ENCODE measurements around the gene ORC4.

Gene ORC4

DNA sequence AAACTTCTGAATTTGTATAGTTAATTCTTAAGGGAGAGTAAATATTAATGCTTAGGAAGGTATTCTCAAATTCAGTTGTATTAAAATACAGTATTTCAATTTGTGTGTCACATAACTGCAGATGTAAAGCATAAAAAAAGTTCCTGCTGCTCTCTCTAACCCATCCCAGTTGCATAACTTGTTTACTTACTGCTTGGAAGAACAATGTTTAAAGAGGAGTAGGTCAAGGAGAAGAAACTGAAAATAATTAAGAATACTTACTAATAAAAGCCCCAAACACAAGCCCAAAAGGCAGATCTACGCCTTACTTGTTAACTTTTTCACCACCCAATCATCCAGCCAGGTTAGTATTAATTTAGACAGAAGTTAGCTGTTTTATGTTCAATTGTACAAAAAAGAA lies 81.2 kb downstream of the ORC4 start:
- TF ChIP-seq, protein P1, sequence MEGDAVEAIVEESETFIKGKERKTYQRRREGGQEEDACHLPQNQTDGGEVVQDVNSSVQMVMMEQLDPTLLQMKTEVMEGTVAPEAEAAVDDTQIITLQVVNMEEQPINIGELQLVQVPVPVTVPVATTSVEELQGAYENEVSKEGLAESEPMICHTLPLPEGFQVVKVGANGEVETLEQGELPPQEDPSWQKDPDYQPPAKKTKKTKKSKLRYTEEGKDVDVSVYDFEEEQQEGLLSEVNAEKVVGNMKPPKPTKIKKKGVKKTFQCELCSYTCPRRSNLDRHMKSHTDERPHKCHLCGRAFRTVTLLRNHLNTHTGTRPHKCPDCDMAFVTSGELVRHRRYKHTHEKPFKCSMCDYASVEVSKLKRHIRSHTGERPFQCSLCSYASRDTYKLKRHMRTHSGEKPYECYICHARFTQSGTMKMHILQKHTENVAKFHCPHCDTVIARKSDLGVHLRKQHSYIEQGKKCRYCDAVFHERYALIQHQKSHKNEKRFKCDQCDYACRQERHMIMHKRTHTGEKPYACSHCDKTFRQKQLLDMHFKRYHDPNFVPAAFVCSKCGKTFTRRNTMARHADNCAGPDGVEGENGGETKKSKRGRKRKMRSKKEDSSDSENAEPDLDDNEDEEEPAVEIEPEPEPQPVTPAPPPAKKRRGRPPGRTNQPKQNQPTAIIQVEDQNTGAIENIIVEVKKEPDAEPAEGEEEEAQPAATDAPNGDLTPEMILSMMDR (IDR thresholded peaks at IDR 0.05; ENCODE audit: low read depth, low read length) = no peak
- no peak overlapping the region for H3K4me3 ChIP-seq (replicated peaks in 1 of 2; ENCODE audit: low read depth in 2 of 2, low read length in 2 of 2)
- no peak for DNase-seq (ENCODE audit: low read depth in 2 of 2)

DNA sequence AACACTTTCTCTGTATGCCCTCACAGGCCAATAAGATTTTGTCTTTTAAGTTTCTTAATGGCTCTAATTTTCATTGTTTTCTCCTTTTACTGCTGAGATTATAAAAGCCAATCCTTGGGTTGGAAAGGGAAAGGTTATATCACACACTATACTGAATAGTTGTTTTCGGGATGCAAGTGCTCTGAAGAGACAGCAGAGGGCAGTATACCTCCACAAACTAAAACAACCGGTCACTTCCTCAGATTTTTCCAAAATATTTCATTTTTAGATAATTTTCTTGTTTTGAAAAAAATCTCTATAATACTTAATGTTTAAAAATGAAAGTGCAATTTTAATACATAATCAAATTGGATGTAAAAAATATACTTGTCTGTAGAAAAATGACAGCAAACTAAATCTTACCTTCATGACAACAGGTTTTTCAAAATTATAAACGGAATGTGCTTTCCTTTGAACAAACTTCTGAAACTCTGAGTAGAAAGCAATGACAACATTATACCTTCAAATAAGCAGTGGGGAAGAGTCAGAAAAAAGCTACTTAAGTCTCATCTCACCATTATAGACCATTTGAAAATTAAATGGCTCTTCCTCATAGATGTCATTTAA lies 82.7 kb downstream of the ORC4 start:
- no peak overlapping the region for H3K4me3 ChIP-seq (replicated peaks in 1 of 2; ENCODE audit: low read depth in 2 of 2, low read length in 2 of 2)
- TF ChIP-seq, protein P1 (IDR thresholded peaks at IDR 0.05; ENCODE audit: low read depth, low read length) = peak; percentile 76
- DNase-seq (ENCODE audit: low read depth in 2 of 2) = peak; percentile 55 to 61

DNA sequence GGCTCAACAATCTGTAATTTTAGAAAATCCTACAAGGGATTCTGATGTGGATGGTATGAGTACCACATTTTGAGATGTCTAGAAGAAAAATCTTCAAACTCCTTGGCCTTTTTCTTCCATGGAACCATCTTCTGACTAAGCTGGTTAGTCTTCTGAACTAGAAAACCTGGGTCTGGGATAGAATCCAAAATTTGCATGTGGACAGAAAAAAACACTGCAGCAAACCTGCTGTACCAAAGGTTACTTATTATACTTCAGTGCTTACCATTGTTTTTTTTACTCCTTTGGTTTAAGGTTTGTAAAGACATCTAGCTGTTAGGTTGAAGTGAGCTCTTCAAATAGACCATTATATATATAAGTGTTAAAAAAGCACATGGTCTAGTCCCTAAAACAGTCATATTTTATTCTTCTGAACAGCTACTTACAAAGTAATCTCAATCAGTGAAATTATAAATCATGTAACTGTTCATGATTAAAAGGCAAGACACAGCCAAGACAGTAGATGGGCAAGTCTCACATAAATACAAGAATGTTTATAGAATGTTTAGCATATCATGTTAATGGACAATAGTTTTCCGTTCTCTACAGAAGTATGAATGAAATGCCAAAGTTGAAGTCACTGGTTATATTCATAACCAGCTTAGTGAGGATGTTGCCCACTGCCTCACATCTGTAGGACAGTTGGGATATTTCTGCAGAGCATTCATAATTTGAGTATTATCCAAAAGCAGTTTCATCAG lies 85.5 kb downstream of the ORC4 start:
- TF ChIP-seq, protein P1 (IDR thresholded peaks at IDR 0.05; ENCODE audit: low read depth, low read length) = no peak
- DNase-seq (ENCODE audit: low read depth in 2 of 2) = no peak
- no peak overlapping the region for H3K4me3 ChIP-seq (replicated peaks in 1 of 2; ENCODE audit: low read depth in 2 of 2, low read length in 2 of 2)

DNA sequence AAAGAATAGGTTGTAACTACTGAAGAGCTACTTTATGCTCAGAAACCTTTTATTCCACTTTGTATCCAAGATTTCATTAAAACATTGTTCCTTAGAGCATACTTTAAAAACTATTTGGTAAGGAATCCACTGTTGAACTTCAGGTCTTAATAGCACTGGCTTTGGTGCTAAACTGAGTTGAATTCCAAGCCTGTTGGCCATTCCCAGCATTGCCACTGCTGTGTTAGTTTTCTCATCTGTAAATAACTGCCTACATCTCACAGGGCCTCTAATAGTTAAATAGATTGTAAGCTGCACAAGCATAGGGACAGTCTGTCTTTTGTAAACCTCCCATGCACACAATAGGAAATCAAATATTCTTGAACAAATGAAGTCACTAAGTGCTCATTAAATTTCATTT lies 86.6 kb downstream of the ORC4 start:
- TF ChIP-seq, protein P1 (IDR thresholded peaks at IDR 0.05; ENCODE audit: low read depth, low read length) = no peak
- no peak overlapping the region for H3K4me3 ChIP-seq (replicated peaks in 1 of 2; ENCODE audit: low read depth in 2 of 2, low read length in 2 of 2)
- no peak for DNase-seq (ENCODE audit: low read depth in 2 of 2)

DNA sequence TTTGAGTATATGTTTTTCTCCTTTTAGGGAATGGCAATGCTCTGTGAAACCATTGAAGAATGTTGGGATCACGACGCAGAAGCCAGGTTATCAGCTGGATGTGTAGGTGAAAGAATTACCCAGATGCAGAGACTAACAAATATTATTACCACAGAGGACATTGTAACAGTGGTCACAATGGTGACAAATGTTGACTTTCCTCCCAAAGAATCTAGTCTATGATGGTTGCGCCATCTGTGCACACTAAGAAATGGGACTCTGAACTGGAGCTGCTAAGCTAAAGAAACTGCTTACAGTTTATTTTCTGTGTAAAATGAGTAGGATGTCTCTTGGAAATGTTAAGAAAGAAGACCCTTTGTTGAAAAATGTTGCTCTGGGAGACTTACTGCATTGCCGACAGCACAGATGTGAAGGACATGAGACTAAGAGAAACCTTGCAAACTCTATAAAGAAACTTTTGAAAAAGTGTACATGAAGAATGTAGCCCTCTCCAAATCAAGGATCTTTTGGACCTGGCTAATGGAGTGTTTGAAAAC lies 93.4 kb downstream of the ORC4 start:
- no peak for DNase-seq (ENCODE audit: low read depth in 2 of 2)
- H3K4me3 ChIP-seq (replicated peaks in 1 of 2; ENCODE audit: low read depth in 2 of 2, low read length in 2 of 2) = no peak overlapping the region
- TF ChIP-seq, protein P1 (IDR thresholded peaks at IDR 0.05; ENCODE audit: low read depth, low read length) = no peak

DNA sequence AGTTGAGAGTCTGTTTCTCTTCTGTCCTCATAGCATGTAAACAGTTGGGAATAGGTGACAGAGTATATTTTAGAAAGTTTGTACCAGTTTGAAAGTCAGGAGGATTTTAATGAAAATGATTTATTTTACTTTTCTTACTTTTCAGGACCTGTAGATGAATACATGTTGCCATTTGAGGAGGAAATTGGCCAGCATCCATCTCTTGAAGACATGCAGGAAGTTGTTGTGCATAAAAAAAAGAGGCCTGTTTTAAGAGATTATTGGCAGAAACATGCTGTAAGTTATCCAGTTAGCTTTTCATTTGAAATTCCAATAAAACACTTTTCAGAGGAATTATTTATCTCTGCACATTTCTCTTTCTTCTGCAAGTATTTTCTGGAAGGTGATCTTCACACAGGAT lies 94.7 kb downstream of the ORC4 start:
- H3K4me3 ChIP-seq (replicated peaks in 1 of 2; ENCODE audit: low read depth in 2 of 2, low read length in 2 of 2) = no peak overlapping the region
- TF ChIP-seq, protein P1 (IDR thresholded peaks at IDR 0.05; ENCODE audit: low read depth, low read length) = no peak
- DNase-seq (ENCODE audit: low read depth in 2 of 2) = peak; percentile 42 to 80
